K562 (cell line): ENCODE measurements around the gene AP3B1. TPM values are rescaled to one million over a fixed set of nuclear protein-coding genes. Genes with fewer than 3 reads are reported as not detected.

Source experiments
- ARID4B ChIP-seq: sonication (generic); formaldehyde crosslinking; IDR thresholded peaks from 2 replicates; pipeline ENCODE4 v1.8.0; 2022; ENCODE audit warnings: mild to moderate bottlenecking, missing genetic modification reagents
- BRD9 ChIP-seq: fragments of 450-650 bp; IDR thresholded peaks from 2 replicates; pipeline ENCODE4 v1.6.1; 2018; ENCODE audit warnings: low read depth; ENCODE audit not compliant: partially characterized antibody
- MNT ChIP-seq, 2 experiments: fragments of 450-650 bp; conservative IDR thresholded peaks; 2 replicates each; pipeline ENCODE4 v1.6.1; 2017; ENCODE audit warnings: mild to moderate bottlenecking in 2 of 2, moderate library complexity in 2 of 2
- RBM14 ChIP-seq: fragments of 200-400 bp; formaldehyde crosslinking; IDR thresholded peaks from 2 replicates; pipeline ENCODE4 v1.6.1; 2018; ENCODE audit warnings: low read depth, mild to moderate bottlenecking, low read length, moderate library complexity, borderline replicate concordance; ENCODE audit not compliant: insufficient read depth
- SLC30A9 ChIP-seq: fragments of 250-450 bp; sonication (Bioruptor Pico); IDR thresholded peaks from 2 replicates; pipeline ENCODE4 v1.8.0; 2022; ENCODE audit warnings: mild to moderate bottlenecking, moderate library complexity
- U2AF2 ChIP-seq: fragments of 200-400 bp; formaldehyde crosslinking; optimal IDR thresholded peaks from 2 replicates; pipeline ENCODE3; 2017; ENCODE audit warnings: low read depth, mild to moderate bottlenecking, low read length
- UBTF ChIP-seq, 2 experiments: IDR thresholded peaks; 2 replicates each; pipeline ENCODE4 v1.6.1; 2012; ENCODE audit warnings: improper control_type of control experiment in 2 of 2, low read depth in 2 of 2, low read length in 2 of 2, borderline replicate concordance in 1 of 2
- YBX1 ChIP-seq: fragments of 450-650 bp; IDR thresholded peaks from 2 replicates; pipeline ENCODE4 v1.7.1; 2016; ENCODE audit warnings: mild to moderate bottlenecking
- ZKSCAN1 ChIP-seq: fragments of 150-350 bp; IDR thresholded peaks from 2 replicates; pipeline ENCODE4 v1.6.1; 2016; ENCODE audit warnings: low read depth, low read length
- ZNF384 ChIP-seq: IDR thresholded peaks from 2 replicates; pipeline ENCODE4 v1.6.1; 2012; ENCODE audit warnings: low read depth, low read length, improper control_type of control experiment
- polyA plus RNA-seq, 8 experiments: library from polyadenylated mRNA; depleted of rRNA in 4 of 8; stranded (reverse) in 5 of 8; unstranded in 3 of 8; fragments of >200 nt; fragmentation: Nextera tagmentation in 2 of 8; fragmentation: Illumina TruSeq in 1 of 8; extraction: Ambion mirVana in 2 of 8; extraction: Trizol in 1 of 8; gene quantifications; 2 replicates each; pipeline versions ENCODE4 v1.2.1 to v1.2.3, GENCODE V29; 2011 to 2014; ENCODE audit warnings: inconsistent platforms in 1 of 8, missing spikeins in 1 of 8
- total RNA-seq, 7 experiments: library from RNA; depleted of rRNA in 6 of 7; stranded (reverse); fragments of >200 nt in 6 of 7; fragmentation: Illumina TruSeq in 2 of 7; extraction: Trizol in 2 of 7; gene quantifications; 2 replicates each; pipeline versions ENCODE4 v1.2.1 to v1.2.3, GENCODE V29; 2011 to 2021; ENCODE audit warnings: low replicate concordance in 1 of 7
- TF ChIP-seq, protein P1 (sequence below): sonication (generic); formaldehyde crosslinking; IDR thresholded peaks from 2 replicates; pipeline ENCODE4 v1.4.0; 2020; ENCODE audit warnings: mild to moderate bottlenecking, missing genetic modification reagents

Gene AP3B1
- total and polyA plus RNA-seq, 9 of the 15 experiments (the other 6 are each of a cell fraction or from before 2014, with no cell fraction given), result 21.1 to 61.8 (median 42.2) TPM

DNA sequence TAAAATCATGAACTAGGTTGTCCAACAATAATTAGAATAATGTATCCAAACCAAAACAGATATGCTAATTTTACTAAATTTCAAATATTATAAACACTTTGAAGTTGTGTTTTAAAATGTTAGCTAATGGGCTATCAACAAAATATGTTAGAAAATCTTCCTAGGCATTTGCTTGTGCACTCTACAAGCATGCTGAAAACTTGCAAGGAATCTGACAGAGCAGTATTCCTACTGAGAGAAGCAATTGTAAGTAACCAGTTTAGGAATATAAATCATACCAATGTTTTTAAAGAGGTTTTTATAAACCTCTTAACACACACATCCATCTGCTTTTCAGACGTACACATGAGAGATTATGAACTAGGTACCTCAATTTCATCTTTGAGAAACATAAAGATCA, 289.9 kb downstream of the AP3B1 start (continued):
- no peak for TF ChIP-seq ARID4B (CRISPR knock-in tag)
- no peak for TF ChIP-seq ZNF384
- no peak for TF ChIP-seq YBX1
- no peak for TF ChIP-seq MNT (conservative IDR thresholded peaks at IDR 0.05)
- no peak for TF ChIP-seq BRD9
- no peak for TF ChIP-seq SLC30A9 (CRISPR knock-in tag)
- no peak for TF ChIP-seq UBTF (IDR thresholded peaks at IDR 0.05; ENCODE audit: borderline replicate concordance in 1 of 2, low read depth in 2 of 2, low read length in 2 of 2)
- no peak for TF ChIP-seq U2AF2
- TF ChIP-seq ZKSCAN1, result no peak
- TF ChIP-seq RBM14, result no peak
- TF ChIP-seq, protein P1, sequence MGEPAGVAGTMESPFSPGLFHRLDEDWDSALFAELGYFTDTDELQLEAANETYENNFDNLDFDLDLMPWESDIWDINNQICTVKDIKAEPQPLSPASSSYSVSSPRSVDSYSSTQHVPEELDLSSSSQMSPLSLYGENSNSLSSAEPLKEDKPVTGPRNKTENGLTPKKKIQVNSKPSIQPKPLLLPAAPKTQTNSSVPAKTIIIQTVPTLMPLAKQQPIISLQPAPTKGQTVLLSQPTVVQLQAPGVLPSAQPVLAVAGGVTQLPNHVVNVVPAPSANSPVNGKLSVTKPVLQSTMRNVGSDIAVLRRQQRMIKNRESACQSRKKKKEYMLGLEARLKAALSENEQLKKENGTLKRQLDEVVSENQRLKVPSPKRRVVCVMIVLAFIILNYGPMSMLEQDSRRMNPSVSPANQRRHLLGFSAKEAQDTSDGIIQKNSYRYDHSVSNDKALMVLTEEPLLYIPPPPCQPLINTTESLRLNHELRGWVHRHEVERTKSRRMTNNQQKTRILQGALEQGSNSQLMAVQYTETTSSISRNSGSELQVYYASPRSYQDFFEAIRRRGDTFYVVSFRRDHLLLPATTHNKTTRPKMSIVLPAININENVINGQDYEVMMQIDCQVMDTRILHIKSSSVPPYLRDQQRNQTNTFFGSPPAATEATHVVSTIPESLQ (CRISPR knock-in tag), result no peak
